ENCODE results near the gene STYXL2.
A peak's percentile ranks its signal among the peaks of the same experiment; 100 is the strongest.

STYXL2 gene

GRCh38 chr1:167086768-167087167 is 7.1 kb upstream of the STYXL2 start:
- Histone ChIP-seq H3K4me1 (peaks cover 0 to 20% (median 9%) of the 10 kb centered on the region in 10 experiments; a peak in 14 of 20 replicates), H3K27me3 (no peaks in the 10 kb centered on the region), H3K9ac (no peak overlapping the region), H3K36me3 (no peaks in the 10 kb centered on the region), H3K4me3 (no peak overlapping the region), H4K20me1 (no peaks in the 10 kb centered on the region), H3K4me2 (no peak overlapping the region), H3K9me3 (replicated peaks in 1 of 11) (no peaks in the 10 kb centered on the region), H3K27ac (no peak overlapping the region)
- no peak for TF ChIP-seq Cebpa-rat (IDR thresholded peaks at IDR 0.05)

- Histone ChIP-seq H3K4me1 (peaks cover 6 to 21% (median 18%) of the 10 kb centered on the region in 10 experiments), H3K27me3 (no peaks in the 10 kb centered on the region), H3K9ac (no peak overlapping the region), H3K4me3 (no peak overlapping the region), H3K4me2 (no peak overlapping the region), H4K20me1 (no peaks in the 10 kb centered on the region), H3K36me3 (no peaks in the 10 kb centered on the region), H3K9me3 (replicated peaks in 1 of 11) (no peaks in the 10 kb centered on the region), H3K27ac (no peak overlapping the region)
- TF ChIP-seq Cebpa-rat (IDR thresholded peaks at IDR 0.05) = no peak
Observed at GRCh38 chr1:167088746-167089417, 5.0 kb upstream of the STYXL2 start.

GRCh38 chr1:167089939-167090313 is 3.9 kb upstream of the STYXL2 start:
- Histone ChIP-seq H3K9me3 (replicated peaks in 1 of 11) (no peaks in the 10 kb centered on the region), H3K4me3 (no peak overlapping the region), H3K36me3 (no peaks in the 10 kb centered on the region), H3K27ac (peak overlapping the region in 3 of 11 experiments; percentile 45 to 53 (median 46); a peak in 5 of 22 replicates), H3K4me2 (peak overlapping the region in 8 of 11 experiments; percentile 7 to 75 (median 39); a peak in 12 of 22 replicates), H3K9ac (no peak overlapping the region), H4K20me1 (no peaks in the 10 kb centered on the region), H3K4me1 (peaks cover 17 to 32% (median 28%) of the 10 kb centered on the region in 10 experiments), H3K27me3 (no peaks in the 10 kb centered on the region)
- no peak for TF ChIP-seq Cebpa-rat (IDR thresholded peaks at IDR 0.05)

GRCh38 chr1:167090314-167090942 is 3.4 kb upstream of the STYXL2 start, which contains the start of gene GPA33:
TSS of gene GPA33 (minus strand) at chr1:167090377. CDS start at chr1:167090287, 90 bp downstream.
- Histone ChIP-seq H3K4me2 (peak within 1 kb of the TSS in 8 of 11 experiments; percentile 7 to 75 (median 39); a peak in 13 of 22 replicates), H3K4me3 (no peak within 1 kb of the TSS), H4K20me1 (no peaks in the 10 kb centered on the region), H3K9me3 (replicated peaks in 1 of 11) (no peaks in the 10 kb centered on the region), H3K4me1 (peaks cover 22 to 37% (median 33%) of the 10 kb centered on the region in 10 experiments), H3K36me3 (no peaks in the 10 kb centered on the region), H3K27ac (peak within 1 kb of the TSS in 3 of 11 experiments; percentile 45 to 53 (median 46); a peak in 5 of 22 replicates), H3K27me3 (no peaks in the 10 kb centered on the region), H3K9ac (no peak within 1 kb of the TSS)
- no peak for TF ChIP-seq Cebpa-rat (IDR thresholded peaks at IDR 0.05)

GRCh38 chr1:167092653-167093052 is 1.2 kb upstream of the STYXL2 start:
- H3K4me2 ChIP-seq = no peak overlapping the region
- no peaks in the 10 kb centered on the region for H3K27me3 ChIP-seq
- peaks cover 0 to 11% (median 9%) of the 10 kb centered on the region in 11 experiments; a peak in 19 of 22 replicates for H3K9me3 ChIP-seq (replicated peaks in 1 of 11)
- no peak for TF ChIP-seq Cebpa-rat (IDR thresholded peaks at IDR 0.05)
- H4K20me1 ChIP-seq = no peaks in the 10 kb centered on the region
- H3K4me3 ChIP-seq = no peak overlapping the region
- H3K36me3 ChIP-seq = no peaks in the 10 kb centered on the region
- no peak overlapping the region for H3K27ac ChIP-seq
- peaks cover 27 to 43% (median 39%) of the 10 kb centered on the region in 10 experiments for H3K4me1 ChIP-seq
- no peak overlapping the region for H3K9ac ChIP-seq

- peaks cover 27 to 43% (median 38%) of the 10 kb centered on the region in 10 experiments for H3K4me1 ChIP-seq
- H3K27me3 ChIP-seq = no peaks in the 10 kb centered on the region
- H4K20me1 ChIP-seq = no peaks in the 10 kb centered on the region
- no peak overlapping the region for H3K9ac ChIP-seq
- H3K36me3 ChIP-seq = no peaks in the 10 kb centered on the region
- no peak overlapping the region for H3K4me3 ChIP-seq
- TF ChIP-seq Cebpa-rat (IDR thresholded peaks at IDR 0.05) = no peak
- H3K27ac ChIP-seq = no peak overlapping the region
- H3K9me3 ChIP-seq (replicated peaks in 1 of 11) = peaks cover 5 to 21% (median 18%) of the 10 kb centered on the region in 11 experiments; a peak in 20 of 22 replicates
- H3K4me2 ChIP-seq = peak overlapping the region; percentile 50 to 80 (median 68); a peak in 21 of 22 replicates
Observed at GRCh38 chr1:167094690-167095089, 815 bp downstream of the STYXL2 start.

GRCh38 chr1:167095368-167095767 is 1.5 kb downstream of the STYXL2 start:
- Histone ChIP-seq H4K20me1 (no peaks in the 10 kb centered on the region), H3K4me3 (no peak overlapping the region), H3K36me3 (no peaks in the 10 kb centered on the region), H3K27me3 (no peaks in the 10 kb centered on the region), H3K4me1 (peaks cover 27 to 37% (median 34%) of the 10 kb centered on the region in 10 experiments), H3K27ac (no peak overlapping the region), H3K9ac (no peak overlapping the region), H3K4me2 (peak overlapping the region; percentile 50 to 80 (median 68); a peak in 20 of 22 replicates), H3K9me3 (replicated peaks in 1 of 11) (peaks cover 5 to 21% (median 18%) of the 10 kb centered on the region in 11 experiments; a peak in 20 of 22 replicates)
- TF ChIP-seq Cebpa-rat (IDR thresholded peaks at IDR 0.05) = no peak

GRCh38 chr1:167099851-167100250 is 6.0 kb downstream of the STYXL2 start:
- peaks cover 21 to 28% (median 23%) of the 10 kb centered on the region in 10 experiments for H3K4me1 ChIP-seq
- H3K36me3 ChIP-seq = no peaks in the 10 kb centered on the region
- H3K4me2 ChIP-seq = no peak overlapping the region
- no peaks in the 10 kb centered on the region for H3K27me3 ChIP-seq
- peaks cover 5 to 21% (median 18%) of the 10 kb centered on the region in 11 experiments; a peak in 20 of 22 replicates for H3K9me3 ChIP-seq (replicated peaks in 1 of 11)
- H4K20me1 ChIP-seq = no peaks in the 10 kb centered on the region
- no peak overlapping the region for H3K4me3 ChIP-seq
- H3K9ac ChIP-seq = no peak overlapping the region
- no peak overlapping the region for H3K27ac ChIP-seq
- no peak for TF ChIP-seq Cebpa-rat (IDR thresholded peaks at IDR 0.05)

- Histone ChIP-seq H3K27me3 (no peaks in the 10 kb centered on the region), H3K9ac (no peak overlapping the region), H3K27ac (no peak overlapping the region), H3K9me3 (replicated peaks in 1 of 11) (peaks cover 5 to 21% (median 18%) of the 10 kb centered on the region in 11 experiments; a peak in 20 of 22 replicates), H3K4me3 (no peak overlapping the region), H3K4me1 (peaks cover 21 to 29% (median 23%) of the 10 kb centered on the region in 10 experiments), H3K36me3 (no peaks in the 10 kb centered on the region), H4K20me1 (no peaks in the 10 kb centered on the region), H3K4me2 (no peak overlapping the region)
- TF ChIP-seq Cebpa-rat (IDR thresholded peaks at IDR 0.05) = no peak
Observed at GRCh38 chr1:167100730-167101129, 6.9 kb downstream of the STYXL2 start.

Measured in BLaER1 treated with 17β-estradiol and CSF1 and Interleukin-3, amounts not matched to agents 10 nM and 100 nM (cell line).